ENCODE measurements around the gene AP5Z1. TPM values are rescaled to one million over a fixed set of nuclear protein-coding genes. Genes with fewer than 3 reads are reported as not detected.

The AP5Z1 gene, protein sequence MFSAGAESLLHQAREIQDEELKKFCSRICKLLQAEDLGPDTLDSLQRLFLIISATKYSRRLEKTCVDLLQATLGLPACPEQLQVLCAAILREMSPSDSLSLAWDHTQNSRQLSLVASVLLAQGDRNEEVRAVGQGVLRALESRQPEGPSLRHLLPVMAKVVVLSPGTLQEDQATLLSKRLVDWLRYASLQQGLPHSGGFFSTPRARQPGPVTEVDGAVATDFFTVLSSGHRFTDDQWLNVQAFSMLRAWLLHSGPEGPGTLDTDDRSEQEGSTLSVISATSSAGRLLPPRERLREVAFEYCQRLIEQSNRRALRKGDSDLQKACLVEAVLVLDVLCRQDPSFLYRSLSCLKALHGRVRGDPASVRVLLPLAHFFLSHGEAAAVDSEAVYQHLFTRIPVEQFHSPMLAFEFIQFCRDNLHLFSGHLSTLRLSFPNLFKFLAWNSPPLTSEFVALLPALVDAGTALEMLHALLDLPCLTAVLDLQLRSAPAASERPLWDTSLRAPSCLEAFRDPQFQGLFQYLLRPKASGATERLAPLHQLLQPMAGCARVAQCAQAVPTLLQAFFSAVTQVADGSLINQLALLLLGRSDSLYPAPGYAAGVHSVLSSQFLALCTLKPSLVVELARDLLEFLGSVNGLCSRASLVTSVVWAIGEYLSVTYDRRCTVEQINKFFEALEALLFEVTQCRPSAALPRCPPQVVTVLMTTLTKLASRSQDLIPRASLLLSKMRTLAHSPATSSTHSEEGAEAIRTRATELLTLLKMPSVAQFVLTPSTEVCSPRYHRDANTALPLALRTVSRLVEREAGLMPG
- total RNA-seq = 10 to 100 TPM; 25.7 to 37.3 (median 31.5) TPM

GRCh38 chr7:4775250-4775847 is at the start of gene AP5Z1:
Gene AP5Z1 (plus strand): TSS chr7:4775623. CDS start chr7:4775716, 93 bp downstream.
- peak within 1 kb of the TSS; percentile 80 to 95 (median 91) for H3K4me3 ChIP-seq
- peaks cover 34 to 53% (median 46%) of the 10 kb centered on the region in 4 donors for H3K4me1 ChIP-seq
- TF ChIP-seq EP300 (IDR thresholded peaks at IDR 0.05) (no peak), POLR2A (IDR thresholded peaks at IDR 0.05; ENCODE audit: low read depth) (peak; percentile 89), POLR2AphosphoS5 (IDR thresholded peaks at IDR 0.05) (peak; percentile 93 to 98), CTCF (IDR thresholded peaks at IDR 0.05) (peak in 1 of 3 experiments; percentile 8)
- H3K9me3 ChIP-seq = no peaks in the 10 kb centered on the region
- peak within 1 kb of the TSS; percentile 90 to 98 (median 96) for H3K27ac ChIP-seq (replicated peaks in 1 of 4)
- peaks cover 0 to 21% (median 0%) of the 10 kb centered on the region in 4 donors for H3K36me3 ChIP-seq
- peak; percentile 99 for DNase-seq (ENCODE audit: extremely low spot score)
- 0% methylated on average over 12 of the region's 55 CpGs for WGBS
- no peaks in the 10 kb centered on the region for H3K27me3 ChIP-seq
- intact Hi-C loops (cut with DNase I) = no loop called here

- H3K4me3 ChIP-seq = peak overlapping the region; percentile 54 to 66 (median 58)
- DNase-seq (ENCODE audit: extremely low spot score) = no peak
- no peaks in the 10 kb centered on the region for H3K9me3 ChIP-seq
- no peaks in the 10 kb centered on the region for H3K27me3 ChIP-seq
- intact Hi-C loops (cut with DNase I) = no loop called here
- TF ChIP-seq POLR2AphosphoS5 (IDR thresholded peaks at IDR 0.05) = peak in 1 of 2 donors; percentile 68
- TF ChIP-seq CTCF (IDR thresholded peaks at IDR 0.05) = no peak
- TF ChIP-seq POLR2A (IDR thresholded peaks at IDR 0.05; ENCODE audit: low read depth) = no peak
- no peak for TF ChIP-seq EP300 (IDR thresholded peaks at IDR 0.05)
- WGBS = 26% methylated on average over 14 of the region's 15 CpGs
- H3K36me3 ChIP-seq = peaks cover 0 to 16% (median 8%) of the 10 kb centered on the region in 4 donors
- peaks cover 62 to 89% (median 79%) of the 10 kb centered on the region in 4 donors for H3K4me1 ChIP-seq
- H3K27ac ChIP-seq (replicated peaks in 1 of 4) = peak overlapping the region; percentile 92 to 96 (median 93)
Measured at GRCh38 chr7:4725850-4726450, 49.5 kb upstream of the AP5Z1 start.

DNA sequence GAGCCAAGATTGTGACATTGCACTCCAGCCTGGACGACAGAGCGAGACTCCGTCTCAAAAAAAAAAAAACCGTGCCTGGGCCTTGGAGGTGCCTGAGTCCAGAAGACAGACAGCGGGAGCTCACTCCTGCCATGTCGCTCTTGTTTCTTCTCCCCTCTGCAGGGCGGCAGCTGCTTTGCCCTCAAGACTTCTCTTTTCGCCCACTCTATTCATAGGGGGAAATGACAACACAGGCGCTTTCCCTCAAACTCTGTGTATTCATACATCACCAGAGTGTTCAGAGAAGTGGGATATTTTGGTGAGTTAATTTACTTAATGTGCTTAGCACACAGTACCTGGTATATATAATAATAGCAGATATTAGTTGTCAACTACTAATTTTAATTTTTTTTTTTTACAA is 48.9 kb upstream of the AP5Z1 start:
- TF ChIP-seq POLR2A (IDR thresholded peaks at IDR 0.05; ENCODE audit: low read depth) (no peak), POLR2AphosphoS5 (IDR thresholded peaks at IDR 0.05) (no peak), EP300 (IDR thresholded peaks at IDR 0.05) (no peak), CTCF (IDR thresholded peaks at IDR 0.05) (no peak)
- peaks cover 63 to 88% (median 78%) of the 10 kb centered on the region in 4 donors for H3K4me1 ChIP-seq
- no peaks in the 10 kb centered on the region for H3K9me3 ChIP-seq
- no peak for DNase-seq (ENCODE audit: extremely low spot score)
- peak overlapping the region; percentile 92 to 96 (median 93) for H3K27ac ChIP-seq (replicated peaks in 1 of 4)
- intact Hi-C loops (cut with DNase I) = no loop called here
- H3K36me3 ChIP-seq = peaks cover 0 to 16% (median 8%) of the 10 kb centered on the region in 4 donors
- 75% methylated on average over 9 of the region's 9 CpGs for WGBS
- peak overlapping the region in 1 of 4 donors; percentile 56 for H3K4me3 ChIP-seq
- no peaks in the 10 kb centered on the region for H3K27me3 ChIP-seq

- H3K27me3 ChIP-seq = no peaks in the 10 kb centered on the region
- peaks cover 56 to 77% (median 68%) of the 10 kb centered on the region in 4 donors for H3K4me1 ChIP-seq
- H3K4me3 ChIP-seq = no peak overlapping the region
- WGBS = 84% methylated on average over 19 of the region's 20 CpGs
- H3K36me3 ChIP-seq = peaks cover 0 to 7% (median 0%) of the 10 kb centered on the region in 4 donors
- DNase-seq (ENCODE audit: extremely low spot score) = no peak
- no peak for TF ChIP-seq EP300 (IDR thresholded peaks at IDR 0.05)
- intact Hi-C loops (cut with DNase I) = no loop called here
- H3K27ac ChIP-seq (replicated peaks in 1 of 4) = peak overlapping the region; percentile 92 to 96 (median 93)
- H3K9me3 ChIP-seq = no peaks in the 10 kb centered on the region
Measured at GRCh38 chr7:4727914-4728705, 47.3 kb upstream of the AP5Z1 start.

All from esophagus muscularis mucosa (tissue), 4 donors.